ENCODE measurements around the gene RB1. TPM values are rescaled to one million over a fixed set of nuclear protein-coding genes. Genes with fewer than 3 reads are reported as not detected.
A peak's percentile ranks its signal among the peaks of the same experiment; 100 is the strongest.
"Not testable (repeated sequence)": the region's sequence is repeated elsewhere in the genome, so short reads cannot be mapped to it uniquely, and the experiment has no call there.

RB1 gene
- total RNA-seq, 2 donors from 2014 or later, result 36.0 to 40.3 TPM

DNA sequence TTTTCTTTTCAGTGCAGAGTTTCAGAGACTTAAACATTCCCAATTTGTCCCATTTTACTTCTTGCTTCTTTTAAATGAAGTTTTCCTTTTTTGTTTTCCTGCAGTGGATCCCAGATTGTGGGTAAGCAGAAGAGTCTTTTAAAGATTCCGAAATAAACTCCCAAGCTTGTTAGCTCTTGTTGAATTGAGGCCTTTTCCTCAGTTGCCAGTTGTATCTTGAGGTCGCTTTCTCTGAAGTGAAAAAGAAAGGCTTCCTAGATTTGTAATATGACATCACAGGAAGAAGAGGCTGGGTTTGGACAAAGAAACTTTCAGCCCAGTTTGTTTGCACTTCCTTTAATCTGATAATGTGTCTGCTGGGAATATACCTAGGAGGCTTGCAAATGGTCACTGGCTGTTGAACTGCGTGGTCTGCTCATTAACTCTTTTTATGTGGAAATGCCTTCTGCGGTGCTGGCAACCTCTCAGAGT, 109.4 kb downstream of the RB1 start, which contains the start of gene LPAR6:
Gene LPAR6 (minus strand): TSS at position 233 of the 471 bp plus-strand sequence. CDS start 690 bp downstream, outside the sequence.
- ATAC-seq (peak; percentile 49 to 66), DNase-seq (ENCODE audit: low spot score) (no peak)
- peaks cover 5% of the 10 kb centered on the region for H3K9me3 Mint-ChIP-seq
- H3K27ac Mint-ChIP-seq, result peak within 1 kb of the TSS; percentile 96 to 97
- H3K27me3 Mint-ChIP-seq, result no peaks in the 10 kb centered on the region
- H3K36me3 Mint-ChIP-seq, result peaks cover 31% of the 10 kb centered on the region
- peak within 1 kb of the TSS; percentile 99 for H3K4me3 Mint-ChIP-seq
- peaks cover 26 to 40% of the 10 kb centered on the region in 2 donors for H3K4me1 Mint-ChIP-seq (ENCODE audit: low read depth in 2 of 2)

DNA sequence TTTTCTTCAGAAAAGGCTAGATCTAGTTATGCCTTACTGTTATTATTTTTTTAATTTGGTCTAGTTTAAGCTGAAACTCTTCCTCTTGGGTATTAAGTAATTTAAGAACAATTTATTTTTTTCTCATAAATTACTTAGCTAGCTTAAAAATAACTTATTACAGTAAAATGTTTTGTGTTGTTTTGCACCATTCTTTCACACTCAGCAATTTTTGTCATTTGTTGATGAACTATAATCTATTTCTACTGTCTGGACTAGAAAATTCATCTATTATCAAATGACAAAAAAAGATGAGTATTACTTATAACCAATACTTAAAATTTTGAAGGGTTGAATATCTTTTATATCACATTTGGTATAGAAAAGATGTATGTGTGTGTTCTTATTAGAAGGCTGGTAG, 111.0 kb downstream of the RB1 start:
- peaks cover 20 to 29% of the 10 kb centered on the region in 2 donors for H3K4me1 Mint-ChIP-seq (ENCODE audit: low read depth in 2 of 2)
- H3K9me3 Mint-ChIP-seq, result peaks cover 11% of the 10 kb centered on the region
- ATAC-seq, result no peak
- peaks cover 45% of the 10 kb centered on the region for H3K36me3 Mint-ChIP-seq
- no peaks in the 10 kb centered on the region for H3K27me3 Mint-ChIP-seq
- H3K27ac Mint-ChIP-seq, result peak overlapping the region; percentile 64 to 65
- no peak for DNase-seq (ENCODE audit: low spot score)
- peak overlapping the region; percentile 51 for H3K4me3 Mint-ChIP-seq

DNA sequence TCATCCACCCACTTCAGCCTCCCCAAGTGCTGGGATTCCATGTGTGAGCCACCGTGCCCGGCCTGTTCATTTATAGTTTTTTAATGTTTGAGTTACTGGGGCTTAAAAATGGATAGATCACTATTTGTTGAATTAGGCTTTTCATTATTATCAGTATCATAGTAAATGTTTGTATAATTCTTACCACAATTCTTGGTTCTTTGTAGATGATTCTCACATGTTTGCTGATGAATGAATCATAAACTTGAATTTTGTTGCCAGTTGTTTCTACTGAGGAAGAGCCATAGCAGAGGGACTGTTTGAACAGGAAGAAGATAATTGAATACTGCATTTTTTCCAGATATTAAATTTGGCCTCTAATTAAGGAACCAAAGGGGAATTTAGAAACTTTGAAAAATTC, 112.0 kb downstream of the RB1 start:
- H3K36me3 Mint-ChIP-seq, result peaks cover 52% of the 10 kb centered on the region
- peaks cover 14% of the 10 kb centered on the region for H3K9me3 Mint-ChIP-seq
- DNase-seq (ENCODE audit: low spot score), result no peak
- peak overlapping the region; percentile 51 for H3K4me3 Mint-ChIP-seq
- H3K27me3 Mint-ChIP-seq, result no peaks in the 10 kb centered on the region
- H3K4me1 Mint-ChIP-seq (ENCODE audit: low read depth in 2 of 2), result peaks cover 14 to 20% of the 10 kb centered on the region in 2 donors
- ATAC-seq, result no peak
- peak overlapping the region; percentile 64 to 65 for H3K27ac Mint-ChIP-seq

DNA sequence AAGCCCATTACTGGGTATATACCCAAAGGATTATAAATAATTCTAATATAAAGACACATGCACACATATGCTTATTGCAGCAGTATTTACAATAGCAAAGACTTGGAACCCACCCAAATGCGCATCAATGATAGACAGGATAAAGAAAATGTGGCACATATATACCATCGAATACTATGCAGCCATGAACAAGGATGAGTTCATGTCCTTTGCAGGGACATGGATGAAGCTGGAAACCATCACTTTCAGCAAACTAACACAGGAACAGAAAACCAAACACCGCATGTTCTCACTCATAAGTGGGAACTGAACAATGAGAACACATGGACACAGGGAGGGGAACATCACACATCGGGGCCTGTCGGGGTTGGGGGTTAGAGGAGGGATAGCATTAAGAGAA, 118.5 kb downstream of the RB1 start:
- peaks cover 21% of the 10 kb centered on the region for H3K9me3 Mint-ChIP-seq
- H3K4me1 Mint-ChIP-seq (ENCODE audit: low read depth in 2 of 2); H3K4me3 Mint-ChIP-seq; DNase-seq (ENCODE audit: low spot score); ATAC-seq; H3K27me3 Mint-ChIP-seq; H3K27ac Mint-ChIP-seq: not testable (repeated sequence)
- H3K36me3 Mint-ChIP-seq, result peaks cover 42% of the 10 kb centered on the region

DNA sequence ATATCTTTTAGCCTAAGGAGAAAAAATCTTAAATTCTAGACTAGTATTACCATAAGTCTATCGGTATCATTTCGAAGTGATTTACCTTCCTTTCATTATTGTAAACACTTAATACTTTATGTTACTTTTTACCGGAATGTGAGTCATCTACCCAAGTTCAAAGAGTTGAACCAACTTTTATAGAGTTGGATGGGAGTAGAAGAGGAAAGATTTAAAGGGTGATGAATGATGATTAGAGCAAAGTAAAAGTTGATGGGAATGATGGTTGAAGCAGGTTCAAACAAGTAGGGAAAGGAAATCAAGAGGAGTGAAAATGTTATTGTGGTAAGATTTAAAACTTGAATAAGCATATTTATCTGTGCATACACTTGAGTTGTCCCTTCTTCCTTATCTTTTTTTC, 120.7 kb downstream of the RB1 start:
- no peak overlapping the region for H3K4me3 Mint-ChIP-seq
- no peaks in the 10 kb centered on the region for H3K27me3 Mint-ChIP-seq
- ATAC-seq, result no peak
- no peak for DNase-seq (ENCODE audit: low spot score)
- H3K4me1 Mint-ChIP-seq (ENCODE audit: low read depth in 2 of 2), result peaks cover 6 to 10% of the 10 kb centered on the region in 2 donors
- peaks cover 12% of the 10 kb centered on the region for H3K9me3 Mint-ChIP-seq
- H3K36me3 Mint-ChIP-seq, result peaks cover 21% of the 10 kb centered on the region
- H3K27ac Mint-ChIP-seq, result no peak overlapping the region

DNA sequence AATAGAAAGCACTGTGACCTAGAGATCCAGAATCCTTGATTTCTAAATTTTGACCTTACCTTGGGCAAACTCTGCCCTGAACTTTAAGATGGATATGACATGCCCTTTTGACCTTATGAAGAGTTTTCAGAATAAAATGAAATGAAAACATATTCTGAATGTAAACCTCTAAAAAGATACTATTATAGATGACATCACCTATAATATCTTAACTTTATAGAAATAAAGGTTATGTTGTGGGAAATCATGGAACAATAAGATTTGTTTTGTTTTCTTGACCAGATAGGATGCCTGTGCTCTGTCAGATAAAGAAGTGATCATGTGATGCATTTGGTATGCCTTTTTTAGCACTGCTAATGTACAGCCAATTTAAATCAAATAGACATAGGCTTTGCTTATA, 122.5 kb downstream of the RB1 start:
- Mint-ChIP-seq H3K4me1 (ENCODE audit: low read depth in 2 of 2) (peaks cover 6 to 11% of the 10 kb centered on the region in 2 donors), H3K36me3 (peaks cover 6% of the 10 kb centered on the region), H3K27ac (no peak overlapping the region), H3K9me3 (peaks cover 4% of the 10 kb centered on the region), H3K27me3 (no peaks in the 10 kb centered on the region), H3K4me3 (no peak overlapping the region)
- ATAC-seq (no peak), DNase-seq (ENCODE audit: low spot score) (no peak)

DNA sequence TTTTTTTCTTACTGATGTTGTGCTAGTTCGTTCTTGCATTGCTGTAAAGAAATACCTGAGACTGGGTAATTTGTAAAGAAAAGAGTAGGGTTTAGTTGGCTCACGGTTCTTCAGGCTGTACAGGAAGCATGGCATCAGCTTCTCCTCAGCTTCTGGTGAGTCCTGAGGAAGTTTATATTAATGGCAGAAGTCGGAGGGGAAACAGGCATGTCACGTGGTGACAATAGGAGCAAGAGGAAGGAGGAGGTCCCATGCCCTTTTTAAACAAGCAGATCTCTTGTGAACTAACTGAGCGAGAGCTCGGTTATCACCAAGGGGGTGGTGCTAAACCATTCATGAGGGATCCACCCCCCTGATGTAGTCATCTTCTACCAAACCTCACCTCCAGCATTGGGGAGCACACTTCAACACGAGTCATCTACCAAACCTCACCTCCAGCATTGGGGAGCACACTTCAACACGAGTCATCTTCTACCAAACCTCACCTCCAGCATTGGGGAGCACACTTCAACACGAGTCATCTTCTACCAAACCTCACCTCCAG, 123.3 kb downstream of the RB1 start:
- not testable (repeated sequence) for ATAC-seq; H3K4me3 Mint-ChIP-seq; H3K36me3 Mint-ChIP-seq; H3K27me3 Mint-ChIP-seq; H3K9me3 Mint-ChIP-seq; DNase-seq (ENCODE audit: low spot score)
- Mint-ChIP-seq H3K27ac (peak overlapping the region; percentile 41 to 81), H3K4me1 (ENCODE audit: low read depth in 2 of 2) (peaks cover 13% of the 10 kb centered on the region in 2 donors)

DNA sequence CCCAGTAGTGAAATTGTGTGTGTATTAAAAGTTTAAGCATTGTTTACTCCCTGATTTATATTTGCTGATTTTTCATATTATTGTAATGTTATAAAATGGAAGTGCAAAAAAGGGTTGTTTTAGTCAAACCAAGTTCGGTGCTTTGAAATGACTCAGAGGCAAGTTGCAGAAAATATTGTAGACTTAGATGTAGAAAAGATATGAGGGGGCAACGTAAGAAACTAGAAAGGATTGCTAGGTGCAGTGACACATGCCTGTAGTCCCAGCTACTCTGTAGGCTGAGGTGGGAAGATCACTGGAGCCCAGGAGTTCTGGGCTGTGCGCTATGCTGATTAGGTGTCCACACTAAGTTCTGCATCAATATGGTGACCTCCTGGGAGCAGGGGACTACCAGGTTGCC, 125.5 kb downstream of the RB1 start:
- Mint-ChIP-seq H3K27ac (peak overlapping the region in 1 of 2 donors; percentile 29), H3K9me3 (peaks cover 4% of the 10 kb centered on the region), H3K27me3 (no peaks in the 10 kb centered on the region), H3K4me1 (ENCODE audit: low read depth in 2 of 2) (peaks cover 13 to 16% of the 10 kb centered on the region in 2 donors), H3K4me3 (no peak overlapping the region), H3K36me3 (peaks cover 6% of the 10 kb centered on the region)
- DNase-seq (ENCODE audit: low spot score), result no peak
- no peak for ATAC-seq

DNA sequence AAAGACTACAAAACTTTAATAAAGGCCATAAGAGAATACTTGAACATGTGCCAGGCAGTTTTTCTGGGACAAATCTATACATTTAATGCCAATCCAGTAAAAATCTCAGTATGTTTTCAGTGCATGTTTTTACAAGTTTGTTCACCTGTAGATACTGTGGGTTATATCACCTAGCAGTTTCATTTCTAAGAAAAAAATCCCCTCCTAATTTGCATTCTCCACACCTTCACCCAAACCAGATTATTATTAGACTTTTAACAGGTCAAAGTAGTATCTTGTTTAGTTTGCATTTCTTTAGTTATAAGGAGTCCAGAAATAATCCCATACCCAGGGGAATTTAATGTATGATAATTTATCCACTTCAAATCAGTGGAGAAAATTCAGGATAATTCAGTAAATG, 126.3 kb downstream of the RB1 start:
- DNase-seq (ENCODE audit: low spot score), result no peak
- H3K27me3 Mint-ChIP-seq, result no peaks in the 10 kb centered on the region
- ATAC-seq, result no peak
- H3K36me3 Mint-ChIP-seq, result peaks cover 8% of the 10 kb centered on the region
- no peak overlapping the region for H3K27ac Mint-ChIP-seq
- peaks cover 4% of the 10 kb centered on the region for H3K9me3 Mint-ChIP-seq
- peaks cover 13 to 16% of the 10 kb centered on the region in 2 donors for H3K4me1 Mint-ChIP-seq (ENCODE audit: low read depth in 2 of 2)
- H3K4me3 Mint-ChIP-seq, result no peak overlapping the region

DNA sequence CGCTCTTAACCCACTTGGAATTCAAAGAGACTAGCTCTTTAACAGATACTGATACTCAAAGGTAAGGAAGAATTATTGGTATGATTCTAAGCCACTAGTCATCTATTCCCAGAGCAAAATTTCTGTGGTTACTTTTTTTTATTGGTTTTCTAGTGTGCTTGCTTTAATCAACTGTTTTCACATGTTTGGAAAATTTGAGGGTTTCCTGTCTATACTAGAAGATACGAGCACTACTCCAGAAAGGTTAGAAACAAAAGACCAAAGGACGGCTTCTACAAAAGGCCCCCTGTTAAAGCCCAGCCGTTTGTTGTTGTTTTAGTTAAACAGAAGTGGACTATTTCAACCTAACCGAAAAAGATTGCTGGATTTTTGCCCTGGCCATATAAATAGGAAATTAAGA, 127.9 kb downstream of the RB1 start:
- Mint-ChIP-seq H3K4me1 (ENCODE audit: low read depth in 2 of 2) (peaks cover 14 to 16% of the 10 kb centered on the region in 2 donors), H3K9me3 (peaks cover 4% of the 10 kb centered on the region), H3K27ac (peak overlapping the region in 1 of 2 donors; percentile 27), H3K27me3 (no peaks in the 10 kb centered on the region), H3K36me3 (peaks cover 14% of the 10 kb centered on the region), H3K4me3 (no peak overlapping the region)
- DNase-seq (ENCODE audit: low spot score) (no peak), ATAC-seq (no peak)

DNA sequence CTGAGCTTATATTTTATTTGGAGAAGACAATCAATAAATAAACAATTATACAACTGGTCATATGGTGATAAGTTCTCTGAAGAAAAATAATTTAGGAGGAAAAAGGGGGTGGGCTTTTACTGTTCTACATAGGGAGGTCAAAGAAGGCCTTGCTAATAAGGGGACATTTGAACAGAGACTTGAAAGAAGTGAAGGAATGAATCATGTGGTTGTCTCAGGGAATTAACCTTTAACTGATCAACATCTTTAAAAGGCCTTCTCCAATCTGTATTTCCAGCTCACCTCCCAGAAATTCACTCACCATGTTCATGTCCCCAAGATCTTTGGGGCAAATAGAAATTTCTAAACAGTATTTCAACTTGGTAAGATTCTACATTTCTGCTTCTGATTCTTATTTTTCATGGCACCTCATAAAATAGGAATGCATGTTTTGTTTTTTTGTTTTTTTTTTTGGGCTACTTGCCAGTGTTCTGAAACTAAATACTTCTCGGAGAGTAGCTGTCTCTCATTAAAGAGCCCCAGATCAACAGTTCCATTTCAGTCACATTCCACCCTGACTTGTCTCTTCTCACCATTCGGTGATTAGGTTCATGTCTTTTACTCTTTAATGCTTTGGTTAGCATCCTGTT, 128.6 kb downstream of the RB1 start:
- Mint-ChIP-seq H3K4me1 (ENCODE audit: low read depth in 2 of 2) (peaks cover 14 to 19% of the 10 kb centered on the region in 2 donors), H3K27me3 (no peaks in the 10 kb centered on the region), H3K36me3 (peaks cover 9% of the 10 kb centered on the region), H3K27ac (no peak overlapping the region), H3K4me3 (no peak overlapping the region), H3K9me3 (no peaks in the 10 kb centered on the region)
- DNase-seq (ENCODE audit: low spot score) (no peak), ATAC-seq (no peak)

DNA sequence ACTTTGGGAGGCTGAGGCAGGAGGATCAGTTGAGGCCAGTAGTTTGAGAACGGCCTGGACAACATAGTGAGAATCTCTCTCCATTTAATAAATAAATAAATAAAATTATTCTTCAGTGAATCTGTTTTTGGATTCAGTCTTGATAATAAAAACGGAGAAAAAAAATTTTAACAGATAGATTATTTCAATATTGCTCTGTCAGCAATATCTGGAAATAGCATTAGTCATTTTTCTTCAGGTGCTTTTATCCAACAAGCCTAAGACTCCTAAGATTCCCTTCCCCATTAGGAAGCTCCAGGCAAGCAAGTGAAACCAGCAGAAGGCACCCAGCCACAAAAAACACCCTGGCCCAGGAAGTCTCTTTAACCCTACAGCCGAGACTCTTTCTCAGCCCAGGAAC, 130.6 kb downstream of the RB1 start:
- peaks cover 10 to 19% of the 10 kb centered on the region in 2 donors for H3K4me1 Mint-ChIP-seq (ENCODE audit: low read depth in 2 of 2)

DNA sequence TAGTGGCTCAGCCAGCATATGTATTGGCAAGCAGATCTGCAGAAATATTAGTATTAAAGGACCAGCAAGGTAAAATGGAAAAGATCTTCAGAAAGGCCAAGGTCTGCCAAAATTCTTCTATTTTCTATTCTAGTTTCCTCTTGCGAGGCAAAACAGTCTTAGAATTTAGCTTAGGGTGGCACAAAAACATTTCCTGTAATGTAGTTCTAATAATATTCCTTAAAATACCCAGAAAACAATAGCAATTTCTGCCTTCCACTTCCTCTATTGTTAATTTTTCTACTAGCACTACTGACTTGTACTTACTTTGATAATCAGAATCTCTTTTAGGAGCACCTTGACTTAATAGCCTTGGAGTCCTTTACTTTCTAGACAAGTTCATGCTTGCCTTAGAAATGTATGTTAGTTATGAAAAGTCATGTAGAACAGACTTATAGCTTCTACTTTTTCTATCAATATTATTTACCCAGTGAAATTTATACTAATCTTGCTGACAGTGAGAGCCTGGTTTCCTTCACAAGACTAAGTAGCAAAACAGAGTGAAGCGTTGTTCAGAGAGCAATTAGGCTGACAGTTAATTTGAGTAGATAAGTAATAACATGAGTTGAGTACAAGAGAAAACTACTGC, 133.2 kb downstream of the RB1 start:
- H3K36me3 Mint-ChIP-seq, result peaks cover 9% of the 10 kb centered on the region
- no peak for ATAC-seq
- no peak for DNase-seq (ENCODE audit: low spot score)
- peak overlapping the region in 1 of 2 donors; percentile 51 for H3K27ac Mint-ChIP-seq
- H3K4me3 Mint-ChIP-seq, result no peak overlapping the region
- H3K9me3 Mint-ChIP-seq, result no peaks in the 10 kb centered on the region
- no peaks in the 10 kb centered on the region for H3K27me3 Mint-ChIP-seq
- H3K4me1 Mint-ChIP-seq (ENCODE audit: low read depth in 2 of 2), result peaks cover 7 to 12% of the 10 kb centered on the region in 2 donors

More for the DNA sequence above, 130.6 kb downstream of the RB1 start:
- ATAC-seq (no peak), DNase-seq (ENCODE audit: low spot score) (no peak)
- Mint-ChIP-seq H3K9me3 (no peaks in the 10 kb centered on the region), H3K27ac (no peak overlapping the region), H3K27me3 (no peaks in the 10 kb centered on the region), H3K4me3 (no peak overlapping the region), H3K36me3 (peaks cover 9% of the 10 kb centered on the region)

DNA sequence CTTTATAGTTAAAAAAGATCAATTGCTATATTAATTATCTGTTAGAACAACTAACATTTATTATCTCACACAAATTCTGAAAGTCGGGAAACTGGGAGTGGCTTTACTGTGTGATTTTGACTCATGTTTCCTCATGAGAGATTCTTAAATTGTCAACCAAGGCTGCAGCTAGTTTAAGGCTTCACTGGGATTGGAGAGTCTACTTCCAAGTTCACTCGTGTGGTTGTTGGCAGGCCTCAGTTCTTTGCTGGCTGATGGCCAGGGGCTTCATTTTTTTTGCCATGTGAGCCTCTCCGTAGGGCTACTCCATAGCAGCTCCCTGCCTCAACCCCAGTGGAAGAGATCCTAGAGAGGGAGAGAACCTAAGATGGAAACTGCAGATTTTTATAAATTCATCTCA, 133.8 kb downstream of the RB1 start:
- Mint-ChIP-seq H3K9me3 (no peaks in the 10 kb centered on the region), H3K27me3 (no peaks in the 10 kb centered on the region), H3K36me3 (peaks cover 9% of the 10 kb centered on the region), H3K4me1 (ENCODE audit: low read depth in 2 of 2) (peaks cover 7 to 9% of the 10 kb centered on the region in 2 donors), H3K4me3 (no peak overlapping the region), H3K27ac (no peak overlapping the region)
- DNase-seq (ENCODE audit: low spot score) (no peak), ATAC-seq (no peak)

All from natural killer cell treated with Interleukin-12 subunit alpha and Interleukin-12 subunit beta and Interleukin-15 and Interleukin-18, amount 100 ng/mL, for 72 hours (primary cell).